ENCODE measurements around the gene MAPKAPK3. TPM values are rescaled to one million over a fixed set of nuclear protein-coding genes. Genes with fewer than 3 reads are reported as not detected.
A peak's percentile ranks its signal among the peaks of the same experiment; 100 is the strongest.

The MAPKAPK3 gene
- 10 to 100 TPM in 5 of 8 experiments, 1 to 10 TPM in 3; 7.2 to 40.8 (median 17.8) TPM for total RNA-seq

DNA sequence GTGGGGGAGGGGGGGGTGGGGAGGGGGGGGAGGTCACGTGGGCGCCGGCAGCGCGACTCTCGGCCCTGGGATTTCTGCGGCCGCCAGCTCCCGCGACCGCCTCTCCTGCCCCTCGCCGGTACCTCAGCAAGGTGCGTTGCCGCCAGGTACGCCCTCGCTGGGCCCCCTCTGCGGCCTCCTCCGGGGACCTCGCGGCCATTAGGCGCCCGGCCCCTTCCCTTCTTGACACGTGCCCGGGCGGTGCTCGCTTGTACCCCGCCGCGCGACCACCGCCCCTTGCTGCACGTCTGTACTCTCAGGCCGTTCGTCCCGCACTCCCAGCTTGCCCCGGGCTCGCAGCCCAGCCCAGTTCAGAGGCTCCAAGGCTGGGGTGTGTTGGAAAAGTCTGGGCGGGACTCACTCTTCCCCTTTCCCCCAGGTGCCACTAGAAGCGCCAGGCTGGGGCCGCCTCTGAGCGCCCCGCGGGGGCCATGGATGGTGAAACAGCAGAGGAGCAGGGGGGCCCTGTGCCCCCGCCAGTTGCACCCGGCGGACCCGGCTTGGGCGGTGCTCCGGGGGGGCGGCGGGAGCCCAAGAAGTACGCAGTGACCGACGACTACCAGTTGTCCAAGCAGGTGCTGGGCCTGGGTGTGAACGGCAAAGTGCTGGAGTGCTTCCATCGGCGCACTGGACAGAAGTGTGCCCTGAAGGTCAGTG is at the start of gene MAPKAPK3:
Gene MAPKAPK3, plus strand, starts transcription at position 56 of the 696 bp plus-strand sequence. Its CDS starts 415 bp downstream, at position 471.
- in situ Hi-C loops (cut with MboI; ENCODE audit: low pct_unique_long_range_greater_than_20kb in 2 of 9, low sequenced_read_pairs in 9 of 9, unreplicated experiment in 9 of 9), result loop anchor here in 8 of 9 experiments (25.0 kb wide), 2 partner anchors 745 to 770 kb away; partner anchors contain the start of genes MANF (in 3 of the 8) and RBM15B (in 3 of the 8)
- Histone ChIP-seq H3K4me3 (peak within 1 kb of the TSS; percentile 58 to 97 (median 88)), H3K27ac (peak within 1 kb of the TSS; percentile 46 to 71), H3K4me1 (replicated peaks in 1 of 2) (peaks cover 6 to 8% of the 10 kb centered on the region in 2 donors)
- peak; percentile 20 to 53 (median 46) for ATAC-seq (replicated peaks in 6 of 8)
- no CpG with 5 or more reads among the region's 58 CpGs for WGBS, 10 experiments

DNA sequence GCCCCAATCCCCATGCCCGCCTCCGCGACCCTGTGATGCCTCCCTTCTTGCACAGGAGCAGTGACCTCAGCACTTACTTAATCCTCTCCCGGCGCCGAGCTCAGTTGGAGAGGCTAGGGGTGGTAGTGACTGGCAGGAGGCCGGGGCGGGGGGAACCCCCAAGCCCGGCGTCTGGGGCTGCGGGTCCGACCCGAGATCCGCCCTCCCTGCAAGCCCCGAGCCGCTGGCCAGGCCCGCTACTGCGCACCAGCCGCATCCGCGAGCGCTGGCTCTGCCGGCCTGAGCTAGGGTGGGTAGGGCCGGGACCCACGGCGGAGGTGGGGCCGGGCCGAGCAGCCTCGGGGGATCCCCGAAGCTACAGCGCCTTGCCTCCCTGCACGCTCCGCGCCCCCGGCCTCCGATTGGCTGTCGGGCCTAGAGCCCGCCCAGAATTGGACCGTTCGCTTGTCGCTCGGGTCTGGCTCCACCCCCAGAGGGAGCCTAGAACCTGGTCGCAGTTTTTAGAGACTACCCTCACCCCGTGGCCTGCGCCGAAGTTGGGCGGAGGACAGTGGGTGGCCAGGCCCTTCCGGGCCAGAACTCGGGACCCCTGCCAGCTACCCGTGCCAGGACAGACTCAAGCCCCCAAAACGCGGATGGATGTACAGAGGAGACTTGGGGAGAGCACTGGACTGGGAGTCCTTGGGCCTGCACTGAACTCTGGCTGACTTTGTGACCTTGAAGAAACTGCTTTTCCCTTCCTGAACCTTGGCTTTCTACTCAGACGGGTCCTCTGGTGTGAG is 49.4 kb upstream of the MAPKAPK3 start, which contains the start of gene C3orf18:
Gene C3orf18, minus strand, starts transcription at position 362 of the 782 bp plus-strand sequence. CDS start 2,048 bp downstream, outside the sequence.
- H3K4me3 ChIP-seq, result peak within 1 kb of the TSS; percentile 58 to 81 (median 68)
- in situ Hi-C loops (cut with MboI; ENCODE audit: low pct_unique_long_range_greater_than_20kb in 2 of 9, low sequenced_read_pairs in 9 of 9, unreplicated experiment in 9 of 9), result no loop called here
- H3K27ac ChIP-seq, result no peak within 1 kb of the TSS

DNA sequence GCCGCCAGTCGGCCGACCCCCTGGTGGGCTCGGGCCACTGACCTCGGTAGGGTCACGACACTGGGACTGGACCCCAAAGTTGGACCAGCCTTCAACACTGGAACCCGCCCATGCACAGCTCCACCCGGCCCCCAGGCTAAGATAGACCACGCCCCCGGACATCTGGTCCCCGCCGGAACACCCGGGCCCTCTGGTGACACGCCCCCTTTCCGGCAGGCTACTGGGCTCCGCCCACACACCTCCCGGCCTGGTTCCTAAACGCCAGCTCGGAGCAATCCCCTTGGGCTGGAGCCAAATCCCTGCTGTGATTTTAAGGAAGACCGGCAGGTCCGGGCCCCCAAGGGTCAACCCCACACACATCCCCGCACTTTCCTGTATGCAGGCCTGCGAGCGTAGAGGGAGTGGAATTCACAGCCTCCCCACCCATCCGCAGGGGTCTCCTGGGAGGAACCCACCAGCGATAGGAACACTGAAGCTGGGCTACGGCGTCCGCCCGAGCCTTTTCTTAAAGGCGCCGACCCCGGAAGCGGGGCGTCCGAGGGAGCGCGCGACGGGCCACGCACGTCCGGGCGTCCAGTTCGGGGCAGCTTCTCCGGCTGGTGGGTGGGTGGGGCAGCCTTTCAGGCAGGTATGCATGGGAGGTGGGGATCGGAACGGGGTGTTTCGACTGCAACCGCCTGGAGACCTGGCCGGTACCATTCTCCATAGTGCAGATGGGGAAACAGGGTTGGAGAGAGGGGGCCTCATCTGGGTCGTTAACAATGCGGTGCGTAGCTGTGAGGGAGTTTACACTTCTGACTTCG is 47.8 kb upstream of the MAPKAPK3 start, which contains the start of gene HEMK1:
Gene HEMK1, plus strand, starts transcription at position 576 of the 803 bp plus-strand sequence. CDS start 1,583 bp downstream, outside the sequence.
- ATAC-seq (replicated peaks in 6 of 8), result peak; percentile 76 to 88 (median 80)
- in situ Hi-C loops (cut with MboI; ENCODE audit: low pct_unique_long_range_greater_than_20kb in 2 of 9, low sequenced_read_pairs in 9 of 9, unreplicated experiment in 9 of 9), result no loop called here
- WGBS, 10 experiments, result 0 to 1% (median 0%) methylated on average over 1 to 15 of the region's 55 CpGs; no CpG with 5 or more reads in 5 of the 10 experiments
- peak within 1 kb of the TSS; percentile 58 to 81 (median 68) for H3K4me3 ChIP-seq
- H3K27ac ChIP-seq, result peak within 1 kb of the TSS; percentile 94 to 96
- H3K4me1 ChIP-seq (replicated peaks in 1 of 2), result peaks cover 12 to 14% of the 10 kb centered on the region in 2 donors

More for the DNA sequence above, 49.4 kb upstream of the MAPKAPK3 start, which contains the start of gene C3orf18:
- peak; percentile 52 to 75 (median 65) for ATAC-seq (replicated peaks in 6 of 8)
- H3K4me1 ChIP-seq (replicated peaks in 1 of 2), result peaks cover 12 to 14% of the 10 kb centered on the region in 2 donors
- 0 to 8% (median 0%) methylated on average over 1 to 10 of the region's 53 CpGs; no CpG with 5 or more reads in 7 of the 10 experiments for WGBS, 10 experiments

DNA sequence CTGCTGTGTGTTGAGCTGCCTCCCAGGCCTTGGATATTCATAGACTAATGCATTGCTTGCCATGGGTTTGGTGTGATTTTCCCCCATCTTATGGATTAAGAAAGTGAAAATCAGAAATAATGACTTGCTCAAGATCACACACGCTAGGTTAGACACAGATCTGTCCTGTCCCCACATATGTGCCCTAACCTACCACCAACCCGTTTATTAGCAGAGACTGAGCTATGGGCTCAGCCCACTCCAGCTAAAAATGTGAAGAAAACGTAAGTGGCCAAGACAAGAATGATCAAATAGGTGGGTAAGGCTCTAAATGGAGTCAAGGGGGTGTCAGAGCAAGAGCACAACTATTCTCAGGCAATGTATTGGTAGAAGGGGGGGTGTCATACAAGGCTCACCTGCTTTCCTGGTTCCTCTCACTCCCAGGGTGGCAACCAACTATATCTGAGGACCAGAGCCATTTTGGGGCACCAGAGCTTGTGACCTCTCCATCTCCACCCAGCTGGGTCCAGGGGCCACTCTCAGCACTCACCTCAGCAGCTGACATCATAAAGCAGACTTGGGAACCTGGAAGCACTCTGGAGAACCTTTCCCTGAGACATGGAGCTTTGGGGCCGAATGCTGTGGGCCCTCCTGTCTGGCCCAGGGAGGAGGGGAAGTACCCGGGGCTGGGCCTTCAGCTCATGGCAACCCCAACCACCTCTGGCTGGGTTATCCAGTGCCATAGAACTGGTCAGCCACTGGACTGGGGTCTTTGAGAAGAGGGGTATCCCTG is 46.3 kb upstream of the MAPKAPK3 start:
- in situ Hi-C loops (cut with MboI; ENCODE audit: low pct_unique_long_range_greater_than_20kb in 2 of 9, low sequenced_read_pairs in 9 of 9, unreplicated experiment in 9 of 9), result loop anchor here in 1 of 9 experiments (5.0 kb wide), 1 partner anchor 42 kb away; the partner anchor contains the start of gene CISH
- 34 to 88% (median 75%) methylated on average over 1 to 5 of the region's 5 CpGs; no CpG with 5 or more reads in 1 of the 10 experiments for WGBS, 10 experiments
- Histone ChIP-seq H3K4me3 (peak overlapping the region; percentile 58 to 81 (median 68)), H3K27ac (no peak overlapping the region), H3K4me1 (replicated peaks in 1 of 2) (peaks cover 12 to 14% of the 10 kb centered on the region in 2 donors)
- no peak for ATAC-seq (replicated peaks in 6 of 8)

DNA sequence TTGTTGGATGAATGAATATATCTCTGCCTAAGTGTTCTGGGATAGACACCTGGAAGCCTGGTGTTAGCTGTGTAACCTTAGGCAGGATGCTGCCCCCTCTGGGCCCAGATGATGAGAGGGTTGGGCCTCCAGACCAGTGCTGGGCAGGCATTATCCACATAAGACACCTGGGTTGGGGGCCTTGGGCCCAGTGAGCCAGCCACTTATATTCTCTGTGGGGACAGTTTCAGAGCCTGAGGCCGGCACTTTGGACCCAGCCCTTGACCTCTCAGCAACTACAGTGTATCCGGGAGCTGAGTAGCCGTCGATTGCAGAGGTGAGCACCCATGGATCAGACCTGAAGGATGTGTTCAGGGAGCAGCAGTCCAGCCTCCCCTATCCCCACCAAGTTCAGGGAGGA is 45.5 kb upstream of the MAPKAPK3 start:
- Histone ChIP-seq H3K4me3 (no peak overlapping the region), H3K27ac (no peak overlapping the region), H3K4me1 (replicated peaks in 1 of 2) (peaks cover 12 to 14% of the 10 kb centered on the region in 2 donors)
- 67 to 100% (median 100%) methylated on average over 1 of the region's 4 CpGs; no CpG with 5 or more reads in 7 of the 10 experiments for WGBS, 10 experiments
- in situ Hi-C loops (cut with MboI; ENCODE audit: low pct_unique_long_range_greater_than_20kb in 2 of 9, low sequenced_read_pairs in 9 of 9, unreplicated experiment in 9 of 9), result loop anchor here in 1 of 9 experiments (5.0 kb wide), 1 partner anchor 41 kb away; the partner anchor contains the start of gene CISH
- no peak for ATAC-seq (replicated peaks in 6 of 8)

DNA sequence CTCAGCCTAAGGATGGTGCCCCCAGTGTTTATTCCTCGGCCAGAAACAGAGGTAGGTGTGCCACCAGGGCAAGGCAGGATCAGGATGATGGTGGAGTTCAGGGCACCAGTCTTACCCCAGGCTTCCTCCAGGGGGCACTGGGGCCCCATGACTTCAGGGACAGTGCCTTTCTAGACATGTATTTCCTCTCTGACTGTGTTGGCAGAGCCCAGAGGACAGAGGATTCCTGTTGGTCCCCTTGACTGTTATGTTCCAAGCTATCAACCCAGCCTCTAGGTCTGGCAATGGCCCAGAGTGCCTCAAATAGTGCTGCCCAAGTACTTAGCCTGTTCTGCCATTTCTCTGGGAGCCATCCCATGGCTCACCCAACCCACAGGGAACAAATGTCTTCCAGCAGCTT is 44.8 kb upstream of the MAPKAPK3 start:
- in situ Hi-C loops (cut with MboI; ENCODE audit: low pct_unique_long_range_greater_than_20kb in 2 of 9, low sequenced_read_pairs in 9 of 9, unreplicated experiment in 9 of 9), result loop anchor here in 1 of 9 experiments (5.0 kb wide), 1 partner anchor 40 kb away; the partner anchor contains the start of gene CISH
- WGBS, 10 experiments, result no CpG with 5 or more reads among the region's 1 CpG
- Histone ChIP-seq H3K27ac (no peak overlapping the region), H3K4me1 (replicated peaks in 1 of 2) (peaks cover 9 to 14% of the 10 kb centered on the region in 2 donors), H3K4me3 (no peak overlapping the region)
- ATAC-seq (replicated peaks in 6 of 8), result peak in 4 of 8 experiments; percentile 3 to 19 (median 6)

DNA sequence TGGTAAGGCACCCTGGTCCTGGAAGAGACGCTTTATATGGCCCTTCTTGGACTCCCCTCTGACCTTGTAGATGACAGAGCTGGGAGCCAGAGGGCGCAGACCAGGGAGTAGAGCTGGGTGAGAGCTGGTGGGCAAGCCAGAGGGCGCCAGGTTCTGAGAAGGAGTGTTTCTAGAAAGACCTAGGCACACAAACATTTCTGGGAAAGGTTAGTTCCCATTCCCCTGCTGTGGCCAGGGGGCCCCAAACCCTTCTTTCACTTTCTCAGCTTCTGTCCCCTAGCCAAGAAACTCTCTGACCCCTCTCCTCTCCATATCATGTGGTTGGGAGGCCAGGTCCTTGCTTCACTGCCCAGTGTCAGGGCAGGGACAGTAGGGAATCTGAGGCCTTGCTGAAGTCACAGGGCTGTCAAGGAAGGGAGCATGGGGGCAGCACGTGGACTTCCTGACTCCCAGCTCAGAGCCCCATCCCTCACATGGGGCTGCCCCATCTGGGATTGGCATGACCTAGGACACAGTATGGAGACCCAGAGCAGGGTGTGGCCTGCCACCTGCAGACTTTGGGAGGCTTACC is 44.1 kb upstream of the MAPKAPK3 start:
- Histone ChIP-seq H3K27ac (no peak overlapping the region), H3K4me1 (replicated peaks in 1 of 2) (peaks cover 7 to 13% of the 10 kb centered on the region in 2 donors), H3K4me3 (no peak overlapping the region)
- 79 to 100% (median 85%) methylated on average over 1 to 3 of the region's 4 CpGs; no CpG with 5 or more reads in 4 of the 10 experiments for WGBS, 10 experiments
- in situ Hi-C loops (cut with MboI; ENCODE audit: low pct_unique_long_range_greater_than_20kb in 2 of 9, low sequenced_read_pairs in 9 of 9, unreplicated experiment in 9 of 9), result loop anchor here in 1 of 9 experiments (5.0 kb wide), 1 partner anchor 39 kb away; the partner anchor contains the start of gene CISH
- ATAC-seq (replicated peaks in 6 of 8), result no peak

DNA sequence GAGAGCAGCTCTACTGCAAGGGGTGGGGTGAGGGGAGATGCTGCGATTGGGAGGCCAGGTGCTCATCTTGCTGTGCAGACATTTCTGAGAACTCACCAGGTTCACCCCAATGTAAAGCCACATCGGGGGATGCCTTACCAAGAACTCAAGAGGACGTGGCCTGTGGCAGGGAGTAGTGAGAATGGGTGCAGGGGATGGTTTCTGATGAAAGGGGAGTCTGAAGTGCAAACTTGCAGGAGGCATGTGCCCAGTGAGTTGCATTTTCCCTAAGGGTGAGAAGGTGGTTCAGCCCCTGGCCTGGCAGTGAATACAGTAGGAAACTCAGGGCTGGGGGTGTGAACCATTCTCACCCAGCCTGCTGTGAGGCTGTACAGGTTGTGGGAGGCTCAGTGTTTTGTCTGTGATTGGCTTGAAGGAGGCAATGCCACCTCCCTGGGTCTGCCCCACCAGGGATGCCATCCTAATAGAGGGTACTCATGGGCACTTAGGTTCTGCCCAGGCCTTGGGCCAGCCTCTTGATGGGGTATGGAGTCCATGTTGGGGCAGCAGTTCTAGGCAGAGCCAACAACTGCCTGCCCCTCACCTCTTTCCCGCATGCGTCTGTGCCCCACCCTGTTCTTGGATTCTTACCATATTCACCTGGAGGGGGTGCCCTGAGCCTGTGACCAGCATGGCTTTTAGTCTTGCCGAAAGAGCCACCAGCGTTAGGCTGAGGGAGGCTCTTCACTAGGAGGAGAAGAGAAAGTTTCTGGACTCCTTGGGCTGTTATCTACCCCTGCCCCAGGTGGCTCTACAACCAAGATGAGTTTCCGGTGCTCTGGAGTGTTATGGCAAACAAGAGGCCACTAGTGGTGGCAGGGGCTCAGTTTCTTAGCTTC is 43.1 kb upstream of the MAPKAPK3 start:
- 76 to 100% methylated on average over 1 to 4 of the region's 8 CpGs; no CpG with 5 or more reads in 8 of the 10 experiments for WGBS, 10 experiments
- no peak for ATAC-seq (replicated peaks in 6 of 8)
- Histone ChIP-seq H3K27ac (no peak overlapping the region), H3K4me1 (replicated peaks in 1 of 2) (peaks cover 3 to 7% of the 10 kb centered on the region in 2 donors), H3K4me3 (no peak overlapping the region)
- in situ Hi-C loops (cut with MboI; ENCODE audit: low pct_unique_long_range_greater_than_20kb in 2 of 9, low sequenced_read_pairs in 9 of 9, unreplicated experiment in 9 of 9), result loop anchor here in 1 of 9 experiments (5.0 kb wide), 1 partner anchor 38 kb away; the partner anchor contains the start of gene CISH

DNA sequence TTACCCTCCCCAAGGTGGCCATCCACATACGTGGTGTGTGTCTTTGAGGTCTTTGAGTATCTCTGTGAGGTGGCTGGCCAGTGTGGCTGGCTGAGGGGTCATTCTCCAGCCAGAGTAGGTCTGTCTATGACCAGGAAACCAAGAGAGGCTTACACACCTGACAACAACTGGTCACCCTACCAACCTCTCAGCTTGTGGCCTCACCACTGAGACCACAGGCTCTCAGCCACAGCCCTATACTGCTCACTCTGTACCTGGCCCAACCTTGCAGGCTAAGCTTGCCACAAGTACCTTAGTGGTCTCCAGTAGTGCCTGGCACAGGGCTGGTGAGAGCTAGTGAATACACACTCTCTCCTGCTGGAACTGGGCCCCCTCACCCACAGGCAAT is 42.5 kb upstream of the MAPKAPK3 start:
- peaks cover 3 to 7% of the 10 kb centered on the region in 2 donors for H3K4me1 ChIP-seq (replicated peaks in 1 of 2)
- WGBS, 10 experiments, result no CpG with 5 or more reads among the region's 1 CpG
- H3K4me3 ChIP-seq, result no peak overlapping the region
- no peak overlapping the region for H3K27ac ChIP-seq
- in situ Hi-C loops (cut with MboI; ENCODE audit: low pct_unique_long_range_greater_than_20kb in 2 of 9, low sequenced_read_pairs in 9 of 9, unreplicated experiment in 9 of 9), result loop anchor here in 1 of 9 experiments (5.0 kb wide), 1 partner anchor 38 kb away; the partner anchor contains the start of gene CISH
- ATAC-seq (replicated peaks in 6 of 8), result no peak

DNA sequence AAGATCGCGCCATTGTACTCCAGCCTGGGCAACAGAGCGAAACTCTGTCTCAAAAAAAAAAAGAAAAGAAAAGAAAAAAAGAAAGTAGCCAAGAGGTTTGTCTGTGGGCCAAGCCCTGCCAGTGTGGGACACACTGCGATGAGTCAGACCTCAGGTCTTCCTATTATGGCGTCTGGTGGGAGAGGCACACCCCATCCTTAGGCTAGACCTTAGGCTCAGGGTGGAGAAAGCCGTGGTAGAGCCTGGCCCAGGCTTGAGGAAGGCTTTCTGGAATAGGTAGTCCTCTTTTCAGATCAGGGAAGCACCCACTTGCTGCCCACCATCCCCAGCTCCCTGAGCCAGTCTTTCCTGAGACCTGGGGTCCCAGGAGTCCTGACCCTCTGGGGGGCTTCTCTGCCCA is 41.6 kb upstream of the MAPKAPK3 start:
- WGBS, 10 experiments, result 73 to 100% (median 91%) methylated on average over 3 to 5 of the region's 6 CpGs; no CpG with 5 or more reads in 5 of the 10 experiments
- in situ Hi-C loops (cut with MboI; ENCODE audit: low pct_unique_long_range_greater_than_20kb in 2 of 9, low sequenced_read_pairs in 9 of 9, unreplicated experiment in 9 of 9), result no loop called here

More for the DNA sequence above, 41.6 kb upstream of the MAPKAPK3 start:
- peak in 3 of 8 experiments; percentile 32 to 88 (median 80) for ATAC-seq (replicated peaks in 6 of 8)
- Histone ChIP-seq H3K4me3 (no peak overlapping the region), H3K27ac (no peak overlapping the region), H3K4me1 (replicated peaks in 1 of 2) (peaks cover 2 to 3% of the 10 kb centered on the region in 2 donors)

Data from motor neuron (in vitro differentiated cells).